Breast epithelium (tissue), 3 donors: Measurements from ENCODE around the gene ATG16L2.

Source experiments
- CTCF ChIP-seq, 3 donors: fragments of 450-650 bp; IDR thresholded peaks; one replicate each; pipeline ENCODE4 v1.5.1; 2016 to 2017; ENCODE audit warnings: antibody characterized with exemption in 3 of 3, mild to moderate bottlenecking in 3 of 3, moderate library complexity in 3 of 3
- POLR2A ChIP-seq: fragments of 450-650 bp; IDR thresholded peaks from one replicate; pipeline ENCODE4 v1.6.1; 2016; ENCODE audit warnings: antibody characterized with exemption, mild to moderate bottlenecking, moderate library complexity

- TF ChIP-seq CTCF (IDR thresholded peaks at IDR 0.05) = no peak
- TF ChIP-seq POLR2A = no peak
These were observed 27.9 kb downstream of the ATG16L2 start for GRCh38 chr11:72842126-72842525.
